GM10847 (cell line): ENCODE results near the gene PRSS38.

Source experiments
- POLR2A ChIP-seq: IDR thresholded peaks from 2 replicates; pipeline ENCODE4 v1.6.1; 2011; ENCODE audit not compliant: insufficient read length; ENCODE audit errors: extremely low read depth

Gene PRSS38

DNA sequence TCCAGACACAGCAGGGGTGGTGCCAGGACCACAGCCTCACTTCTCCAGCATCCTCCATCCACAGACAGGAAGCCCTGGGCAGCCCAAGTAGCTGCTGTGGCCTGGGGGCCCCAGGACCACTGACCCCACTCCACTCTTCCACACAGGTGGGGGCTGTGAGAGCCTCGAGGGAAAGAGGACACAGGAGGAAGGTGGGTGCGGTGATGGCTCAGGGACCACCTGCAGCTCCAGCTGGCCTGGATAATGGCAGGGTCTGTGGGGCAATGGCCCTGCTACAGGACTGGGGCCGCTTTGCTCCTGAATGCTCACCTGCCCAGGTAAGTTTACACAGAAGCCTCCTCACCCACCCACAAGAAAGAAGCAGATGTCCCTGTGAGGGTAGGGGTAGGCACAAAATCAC, 18.3 kb upstream of the PRSS38 start:
- TF ChIP-seq POLR2A: no peak

- no peak for TF ChIP-seq POLR2A
Measured at GRCh38 chr1:227797625-227798024, 17.9 kb upstream of the PRSS38 start.

- no peak for TF ChIP-seq POLR2A
Measured at GRCh38 chr1:227798078-227798802, 17.2 kb upstream of the PRSS38 start.

DNA sequence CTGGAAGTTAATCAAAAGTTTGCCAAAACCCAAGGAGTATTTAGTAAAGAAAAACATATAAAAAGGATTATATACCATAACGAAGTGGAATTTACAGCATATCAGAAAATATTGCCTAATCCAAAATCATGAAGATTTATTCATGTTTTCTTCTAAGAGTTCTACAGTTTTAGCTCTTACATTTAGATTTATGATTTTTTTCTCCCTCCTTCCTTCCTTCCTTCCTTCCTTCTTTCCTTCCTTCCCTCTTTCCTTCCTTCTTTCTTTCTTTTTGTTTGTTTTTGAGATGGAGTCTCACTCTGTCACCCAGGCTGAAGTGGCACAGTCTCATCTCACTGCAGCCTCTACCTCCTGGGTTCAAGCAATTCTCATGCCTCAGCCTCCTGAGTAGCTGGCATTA, 15.7 kb upstream of the PRSS38 start:
- no peak for TF ChIP-seq POLR2A

GRCh38 chr1:227803933-227804332, 11.5 kb upstream of the PRSS38 start:
- TF ChIP-seq POLR2A: no peak

GRCh38 chr1:227805606-227806197, 9.8 kb upstream of the PRSS38 start:
- TF ChIP-seq POLR2A: no peak

GRCh38 chr1:227808566-227808965, 6.9 kb upstream of the PRSS38 start:
- TF ChIP-seq POLR2A: no peak

DNA sequence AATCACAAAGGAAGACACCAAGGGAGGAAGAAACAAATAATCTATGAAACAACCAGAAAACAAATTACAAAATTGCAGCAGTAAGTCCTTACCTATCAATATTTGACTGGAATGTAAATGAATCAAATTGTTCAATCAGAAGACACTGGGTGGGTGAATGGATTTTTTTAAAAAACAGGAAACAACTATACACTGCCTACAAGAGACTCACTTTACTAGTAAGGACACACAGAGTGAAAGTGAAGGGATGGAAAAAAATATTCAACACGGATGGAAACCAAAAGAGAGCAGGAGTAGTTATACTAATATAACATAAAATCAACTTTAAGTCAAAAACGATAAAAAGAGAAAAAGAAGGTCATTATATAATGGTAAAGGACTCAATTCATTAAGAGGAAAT, 6.4 kb upstream of the PRSS38 start:
- TF ChIP-seq POLR2A: no peak

GRCh38 chr1:227813962-227814361, 1.5 kb upstream of the PRSS38 start:
- TF ChIP-seq POLR2A: no peak

DNA sequence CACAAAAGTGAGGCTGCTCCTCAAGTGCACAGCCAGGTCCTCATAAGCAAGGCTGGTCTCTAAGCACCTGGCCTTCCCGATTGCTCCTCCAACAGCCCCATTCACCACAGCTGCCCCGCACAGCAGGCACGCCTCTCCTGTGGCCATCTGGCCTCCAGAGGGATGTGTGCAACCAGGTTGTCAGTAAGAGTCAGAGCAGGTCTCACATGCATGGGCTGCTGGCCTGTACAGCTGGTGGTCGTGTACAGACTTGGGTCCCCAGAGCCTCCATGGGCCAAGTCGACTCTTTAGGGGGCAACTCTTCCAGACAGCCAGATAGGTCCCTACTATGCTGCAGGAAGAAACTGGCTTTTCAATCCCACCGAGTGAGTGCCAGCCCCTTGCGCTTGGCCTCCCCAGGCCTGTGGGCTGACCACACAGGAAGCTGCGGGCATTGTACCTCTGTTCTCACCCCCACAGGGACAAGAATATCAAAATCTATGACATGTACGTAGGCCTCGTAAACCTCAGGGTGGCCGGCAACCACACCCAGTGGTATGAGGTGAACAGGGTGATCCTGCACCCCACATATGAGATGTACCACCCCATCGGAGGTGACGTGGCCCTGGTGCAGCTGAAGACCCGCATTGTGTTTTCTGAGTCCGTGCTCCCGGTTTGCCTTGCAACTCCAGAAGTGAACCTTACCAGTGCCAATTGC, 1.4 kb downstream of the PRSS38 start:
- TF ChIP-seq POLR2A: no peak

- TF ChIP-seq POLR2A: no peak
Measured at GRCh38 chr1:227823537-227823936, 8.1 kb downstream of the PRSS38 start.

- TF ChIP-seq POLR2A: no peak
Measured at GRCh38 chr1:227824204-227824603, 8.7 kb downstream of the PRSS38 start.

GRCh38 chr1:227828786-227829185, 13.3 kb downstream of the PRSS38 start:
- no peak for TF ChIP-seq POLR2A

DNA sequence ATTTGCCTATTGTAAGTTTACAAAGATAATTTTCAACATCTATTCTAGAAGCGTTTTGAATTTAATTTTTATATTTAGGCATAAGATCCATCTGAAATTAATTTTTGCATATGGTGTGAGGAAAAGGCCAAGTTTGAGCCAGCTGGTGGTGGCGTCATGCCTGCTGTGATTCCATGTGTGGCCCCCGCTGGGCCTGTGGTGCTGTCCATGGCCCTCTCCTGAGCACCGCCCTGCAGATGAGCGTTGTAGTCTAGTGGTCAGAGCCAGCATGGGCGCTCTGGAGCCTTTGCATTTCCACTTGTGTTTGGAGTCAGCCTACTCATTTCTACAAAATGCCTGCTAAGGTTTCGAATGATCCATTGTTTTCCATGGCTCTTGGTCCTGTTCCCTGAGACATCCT, 22.7 kb downstream of the PRSS38 start:
- no peak for TF ChIP-seq POLR2A

DNA sequence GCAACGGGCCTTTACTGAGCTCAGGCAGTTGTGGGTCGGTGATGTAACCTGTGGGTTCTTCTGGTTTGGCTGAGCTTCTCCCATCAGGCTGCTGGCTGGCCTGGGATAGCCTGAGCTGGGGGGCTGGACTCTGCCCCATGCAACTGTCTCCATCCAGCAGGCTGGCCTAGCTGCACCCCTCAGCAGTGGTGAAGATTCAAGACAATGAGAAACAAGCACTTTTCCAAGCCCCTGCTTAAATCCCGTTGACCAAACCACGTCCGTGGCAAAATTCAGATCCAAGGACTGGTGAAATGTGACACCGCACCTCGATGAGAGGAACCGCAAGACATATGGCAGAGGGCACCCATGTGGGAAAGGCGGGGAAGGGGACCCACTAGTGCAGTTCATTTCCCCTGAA, 25.6 kb downstream of the PRSS38 start:
- TF ChIP-seq POLR2A: no peak

- no peak for TF ChIP-seq POLR2A
Measured at GRCh38 chr1:227844320-227845146, 29.1 kb downstream of the PRSS38 start.

GRCh38 chr1:227845147-227845458, 29.6 kb downstream of the PRSS38 start:
- TF ChIP-seq POLR2A: no peak
